ENCODE data around the gene NDUFS3. TPM values are rescaled to one million over a fixed set of nuclear protein-coding genes. Genes with fewer than 3 reads are reported as not detected.

Gene NDUFS3
- polyA plus RNA-seq, 5 donors: 101 to 116 (median 108) TPM

DNA sequence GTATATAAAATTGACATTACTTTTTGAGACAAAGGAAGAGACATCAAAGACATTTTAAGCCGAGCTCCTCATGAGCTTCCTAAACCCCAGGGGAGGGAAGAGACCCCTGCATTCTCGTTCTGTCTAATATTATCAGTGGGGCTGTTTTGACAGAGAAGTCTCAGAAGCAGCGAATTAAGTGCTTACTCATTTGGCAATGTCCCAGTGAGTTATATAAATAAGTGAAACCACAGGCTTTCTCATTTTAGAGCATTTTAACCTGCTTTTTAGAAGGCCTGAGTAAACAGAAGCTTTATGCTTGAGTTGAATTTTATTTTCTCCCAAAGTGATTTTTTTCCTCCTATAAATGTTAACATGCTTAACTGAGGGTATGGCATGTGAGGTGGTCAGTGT, 38.5 kb downstream of the NDUFS3 start:
- DNase-seq: no peak

DNA sequence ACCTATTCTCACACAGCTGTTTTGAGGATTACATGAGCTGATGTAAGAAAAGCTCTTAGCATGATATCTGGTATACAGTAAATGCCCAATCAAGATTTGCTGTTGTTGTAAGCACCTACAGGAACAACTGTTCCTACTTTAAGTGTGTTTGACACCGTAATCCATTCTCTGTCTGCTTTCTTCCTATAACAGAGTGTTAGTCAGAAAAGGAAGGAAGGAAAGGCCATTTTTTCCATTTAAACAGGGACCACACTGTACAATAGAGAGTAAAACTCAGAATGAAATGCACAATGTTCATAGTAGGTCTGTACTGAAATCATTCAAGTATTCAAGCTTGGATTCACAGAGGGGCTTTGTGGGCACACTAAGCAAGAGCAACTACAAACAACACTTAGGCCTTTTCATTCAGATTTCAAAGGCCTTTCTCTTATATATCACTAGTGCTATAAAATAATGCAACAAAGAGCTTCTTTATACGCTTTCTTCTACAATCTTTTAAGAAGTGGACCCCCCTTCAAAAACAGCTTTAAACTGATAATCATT, 42.0 kb downstream of the NDUFS3 start:
- no peak for DNase-seq

DNA sequence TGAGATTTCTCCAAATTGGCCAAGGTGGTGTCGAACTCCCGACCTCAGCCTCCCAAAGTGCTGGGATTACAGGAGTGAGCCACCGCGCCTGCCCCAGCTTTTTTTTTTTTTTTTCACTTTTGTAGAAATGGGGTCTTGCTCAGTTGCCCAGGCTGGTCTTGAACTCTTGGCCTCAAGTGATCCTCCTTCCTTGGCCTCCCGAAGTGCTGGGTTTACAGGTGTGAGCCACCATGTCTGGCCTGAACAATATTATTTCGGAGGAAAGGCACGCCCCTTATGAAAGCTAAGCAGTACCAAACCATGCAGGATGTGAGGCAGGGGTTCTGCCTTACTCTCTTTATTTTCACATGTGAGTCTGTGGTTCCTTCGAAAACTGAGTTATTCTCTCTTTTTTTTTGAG, 47.4 kb downstream of the NDUFS3 start:
- no peak for DNase-seq

DNA sequence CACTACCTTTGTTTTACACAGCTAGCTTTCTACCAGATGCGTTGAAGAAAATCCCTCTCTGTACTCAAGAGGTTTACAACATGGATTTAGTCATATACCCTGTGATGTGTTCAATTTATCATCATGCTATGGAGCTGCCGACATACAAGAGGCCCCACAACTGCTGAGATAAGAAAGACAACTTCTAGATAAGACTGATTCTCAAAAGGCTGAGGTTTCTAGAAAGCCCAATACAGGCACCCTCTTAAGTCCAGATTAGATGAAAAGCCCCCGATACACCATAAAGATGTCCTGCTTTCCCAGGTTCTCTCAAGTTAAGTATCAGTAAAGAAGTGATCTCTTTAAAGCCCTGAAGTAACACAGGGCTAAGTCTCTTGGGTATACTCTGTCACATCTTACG, 49.2 kb downstream of the NDUFS3 start:
- DNase-seq: no peak

DNA sequence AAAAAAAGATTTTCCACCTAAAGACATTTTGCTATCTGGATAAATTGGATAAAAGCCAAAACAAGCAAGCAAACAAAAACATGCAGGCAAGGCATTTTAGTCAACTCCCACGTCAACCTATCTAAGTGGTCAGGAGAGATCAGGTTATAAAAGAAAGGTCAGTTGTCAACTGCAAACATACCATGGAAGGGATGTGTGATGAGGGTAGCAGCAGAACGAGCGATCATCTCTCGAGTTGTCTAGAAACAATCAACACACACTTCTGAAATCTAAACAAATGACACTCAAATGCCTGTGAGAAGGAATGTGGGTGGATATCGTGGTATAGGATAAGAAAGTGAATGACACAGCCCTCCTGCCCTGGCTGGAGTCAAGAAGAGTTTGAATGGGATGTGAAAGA, 52.6 kb downstream of the NDUFS3 start:
- DNase-seq: no peak

Other genes with a start within 250 kb of the NDUFS3 start
- gene MYBPC3, start 226.4 kb upstream of the NDUFS3 start, polyA plus RNA-seq (ENCODE audit: insufficient read depth in 1 of 5, insufficient read length in 5 of 5, low replicate concordance in 1 of 5): under 1 TPM in 1 of 5 donors, not detected in 4; 0.03 TPM
- gene SPI1, start 200.5 kb upstream of the NDUFS3 start, polyA plus RNA-seq (ENCODE audit: insufficient read depth in 1 of 5, insufficient read length in 5 of 5, low replicate concordance in 1 of 5): 1 to 10 TPM; 4.0 to 8.8 (median 5.2) TPM
- 10 to 100 TPM; 23.0 to 54.0 (median 35.4) TPM for gene SLC39A13, start 170.5 kb upstream of the NDUFS3 start, polyA plus RNA-seq (ENCODE audit: insufficient read depth in 1 of 5, insufficient read length in 5 of 5, low replicate concordance in 1 of 5)
- gene PSMC3, start 152.6 kb upstream of the NDUFS3 start, polyA plus RNA-seq (ENCODE audit: insufficient read depth in 1 of 5, insufficient read length in 5 of 5, low replicate concordance in 1 of 5): 100 to 1,000 TPM; 120 to 156 (median 139) TPM
- 1 to 10 TPM in 1 of 5 donors, under 1 TPM in 4; 0.29 to 5.1 (median 0.37) TPM for gene RAPSN, start 129.9 kb upstream of the NDUFS3 start, polyA plus RNA-seq (ENCODE audit: insufficient read depth in 1 of 5, insufficient read length in 5 of 5, low replicate concordance in 1 of 5)
- gene CELF1, start 25.9 kb upstream of the NDUFS3 start, polyA plus RNA-seq (ENCODE audit: insufficient read depth in 1 of 5, insufficient read length in 5 of 5, low replicate concordance in 1 of 5): 100 to 1,000 TPM in 1 of 5 donors, 10 to 100 TPM in 4; 70.6 to 103 (median 85.1) TPM
- 10 to 100 TPM; 35.0 to 53.6 (median 38.1) TPM for gene PTPMT1, start 13.5 kb upstream of the NDUFS3 start, polyA plus RNA-seq (ENCODE audit: insufficient read depth in 1 of 5, insufficient read length in 5 of 5, low replicate concordance in 1 of 5)
- gene KBTBD4, start 104 bp upstream of the NDUFS3 start, polyA plus RNA-seq (ENCODE audit: insufficient read depth in 1 of 5, insufficient read length in 5 of 5, low replicate concordance in 1 of 5): 10 to 100 TPM; 19.5 to 20.5 (median 19.9) TPM
- gene FAM180B, start 7.6 kb downstream of the NDUFS3 start, polyA plus RNA-seq (ENCODE audit: insufficient read depth in 1 of 5, insufficient read length in 5 of 5, low replicate concordance in 1 of 5): under 1 TPM; 0.08 to 0.30 (median 0.24) TPM
- gene C1QTNF4, start 15.3 kb downstream of the NDUFS3 start, polyA plus RNA-seq (ENCODE audit: insufficient read depth in 1 of 5, insufficient read length in 5 of 5, low replicate concordance in 1 of 5): 1 to 10 TPM; 2.6 to 8.1 (median 3.5) TPM
- gene MTCH2, start 63.5 kb downstream of the NDUFS3 start, polyA plus RNA-seq (ENCODE audit: insufficient read depth in 1 of 5, insufficient read length in 5 of 5, low replicate concordance in 1 of 5): 10 to 100 TPM; 54.0 to 69.7 (median 62.9) TPM
- 10 to 100 TPM in 3 of 5 donors, 1 to 10 TPM in 2; 7.7 to 15.8 (median 10.6) TPM for gene AGBL2, start 136.3 kb downstream of the NDUFS3 start, polyA plus RNA-seq (ENCODE audit: insufficient read depth in 1 of 5, insufficient read length in 5 of 5, low replicate concordance in 1 of 5)
- 100 to 1,000 TPM; 157 to 249 (median 220) TPM for gene FNBP4, start 188.3 kb downstream of the NDUFS3 start, polyA plus RNA-seq (ENCODE audit: insufficient read depth in 1 of 5, insufficient read length in 5 of 5, low replicate concordance in 1 of 5)